Right lobe of liver (tissue), 4 donors: ENCODE data around the gene SELENOP.

ENCODE experiments used
- CTCF ChIP-seq, 4 donors: fragments of 200-600 bp in 3 of 4; fragments of 450-650 bp in 1 of 4; IDR thresholded peaks; one replicate each; pipeline versions ENCODE4 v1.5.1 to v1.8.0; 2016 to 2022; ENCODE audit warnings: antibody characterized with exemption in 4 of 4, mild to moderate bottlenecking in 2 of 4
- POLR2A ChIP-seq: fragments of 450-650 bp; IDR thresholded peaks from one replicate; pipeline ENCODE4 v1.6.1; 2017; ENCODE audit warnings: antibody characterized with exemption, mild to moderate bottlenecking
- donor health status: DM: no; HTN: no; CAD: no.
- donor health status: DM: no; HTN: no; CAD: no.
- donor health status: DM: no; HTN: yes; CAD: no.

GRCh38 chr5:42768106-42768504 lies 43.6 kb downstream of the SELENOP start:
- TF ChIP-seq POLR2A (no peak), CTCF (IDR thresholded peaks at IDR 0.05) (no peak)
